Nephron (organoid): ENCODE results near the gene NFIX.

ENCODE experiments used
- H3K27ac Mint-ChIP-seq, 3 experiments: 2 replicates each; pipeline ENCODE4 v1.8.0; 2020; ENCODE audit warnings: mixed read lengths in 3 of 3, mild to moderate bottlenecking in 2 of 3, moderate library complexity in 1 of 3
- H3K27me3 Mint-ChIP-seq: 2 replicates; pipeline ENCODE4 v1.8.0; 2021; ENCODE audit warnings: low read depth, mild to moderate bottlenecking, moderate library complexity, mixed read lengths
- H3K36me3 Mint-ChIP-seq: 2 replicates; pipeline ENCODE4 v1.8.0; 2020; ENCODE audit warnings: low read depth, mixed read lengths
- H3K4me1 Mint-ChIP-seq: 2 replicates; pipeline ENCODE4 v1.8.0; 2020; ENCODE audit warnings: mixed read lengths
- H3K4me3 Mint-ChIP-seq, 3 experiments: 2 replicates each; pipeline ENCODE4 v1.8.0; 2020; ENCODE audit warnings: mild to moderate bottlenecking in 3 of 3, mixed read lengths in 3 of 3, moderate library complexity in 2 of 3
- H3K9me3 Mint-ChIP-seq: 2 replicates; pipeline ENCODE4 v1.8.0; 2020; ENCODE audit warnings: mixed read lengths
- TF ChIP-seq, protein P1 (sequence below), 3 experiments: fragments of 200-600 bp; sonication (generic); IDR thresholded peaks; one replicate each; pipeline ENCODE4 v1.5.0; 2021; ENCODE audit warnings: antibody characterized with exemption in 3 of 3; ENCODE audit not compliant: unreplicated experiment in 3 of 3

Gene NFIX

DNA sequence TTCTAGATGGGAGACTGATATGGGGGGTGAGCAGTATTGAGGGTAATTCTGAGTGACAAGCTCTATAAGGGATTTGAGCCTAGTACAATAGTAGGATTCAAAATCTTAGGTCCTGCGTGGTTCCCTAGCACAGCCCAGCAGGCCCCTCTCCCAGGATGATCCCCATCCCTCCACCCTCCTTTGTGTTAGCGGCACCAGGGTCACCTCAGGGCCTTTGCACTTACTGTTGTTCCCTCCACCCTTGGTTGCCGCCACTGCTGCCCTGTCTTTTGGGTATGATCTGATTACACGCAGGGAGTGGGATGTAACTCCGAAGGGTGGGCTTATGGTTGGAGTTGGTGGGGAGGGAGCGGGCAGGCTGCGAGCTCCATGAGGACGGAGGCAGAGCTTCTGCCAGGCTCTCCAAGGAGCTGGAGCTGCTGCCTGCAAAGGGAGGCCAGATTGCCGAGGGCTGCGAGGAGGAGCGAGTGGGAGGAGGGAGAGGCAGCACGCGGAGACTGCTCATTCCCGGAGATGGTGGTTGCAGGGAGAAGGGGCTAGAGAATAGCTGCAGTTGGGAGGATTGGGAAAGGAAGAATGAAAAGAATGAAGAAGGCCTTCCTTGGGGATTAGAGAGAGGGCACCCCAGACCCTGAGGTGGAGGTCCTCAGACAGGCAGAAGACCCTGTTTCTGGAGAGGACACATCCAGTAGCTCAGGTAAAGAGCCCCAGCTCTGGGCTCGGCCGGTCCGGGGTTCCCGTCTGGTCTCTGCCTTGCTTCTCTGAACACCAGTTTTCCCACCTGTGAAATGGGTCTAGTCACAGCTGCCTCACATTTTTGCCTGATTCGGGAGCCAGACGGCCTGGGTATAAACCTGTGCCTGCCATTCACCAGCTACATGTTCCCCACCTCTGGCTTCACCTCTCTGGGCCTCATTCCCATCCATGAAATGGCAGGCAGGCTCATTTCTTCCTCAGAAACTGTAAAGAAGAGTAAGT, 128.0 kb downstream of the NFIX start:
- peak overlapping the region in 2 of 3 experiments; percentile 31 to 39 for H3K27ac Mint-ChIP-seq
- TF ChIP-seq, protein P1, sequence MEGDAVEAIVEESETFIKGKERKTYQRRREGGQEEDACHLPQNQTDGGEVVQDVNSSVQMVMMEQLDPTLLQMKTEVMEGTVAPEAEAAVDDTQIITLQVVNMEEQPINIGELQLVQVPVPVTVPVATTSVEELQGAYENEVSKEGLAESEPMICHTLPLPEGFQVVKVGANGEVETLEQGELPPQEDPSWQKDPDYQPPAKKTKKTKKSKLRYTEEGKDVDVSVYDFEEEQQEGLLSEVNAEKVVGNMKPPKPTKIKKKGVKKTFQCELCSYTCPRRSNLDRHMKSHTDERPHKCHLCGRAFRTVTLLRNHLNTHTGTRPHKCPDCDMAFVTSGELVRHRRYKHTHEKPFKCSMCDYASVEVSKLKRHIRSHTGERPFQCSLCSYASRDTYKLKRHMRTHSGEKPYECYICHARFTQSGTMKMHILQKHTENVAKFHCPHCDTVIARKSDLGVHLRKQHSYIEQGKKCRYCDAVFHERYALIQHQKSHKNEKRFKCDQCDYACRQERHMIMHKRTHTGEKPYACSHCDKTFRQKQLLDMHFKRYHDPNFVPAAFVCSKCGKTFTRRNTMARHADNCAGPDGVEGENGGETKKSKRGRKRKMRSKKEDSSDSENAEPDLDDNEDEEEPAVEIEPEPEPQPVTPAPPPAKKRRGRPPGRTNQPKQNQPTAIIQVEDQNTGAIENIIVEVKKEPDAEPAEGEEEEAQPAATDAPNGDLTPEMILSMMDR (IDR thresholded peaks at IDR 0.05; ENCODE audit: unreplicated experiment in 3 of 3), result no peak
- peaks cover 18% of the 10 kb centered on the region for H3K4me1 Mint-ChIP-seq
- H3K36me3 Mint-ChIP-seq, result peaks cover 5% of the 10 kb centered on the region
- H3K4me3 Mint-ChIP-seq, result peak overlapping the region in 1 of 3 experiments; percentile 73
- H3K9me3 Mint-ChIP-seq, result no peaks in the 10 kb centered on the region
- peaks cover 4% of the 10 kb centered on the region for H3K27me3 Mint-ChIP-seq

DNA sequence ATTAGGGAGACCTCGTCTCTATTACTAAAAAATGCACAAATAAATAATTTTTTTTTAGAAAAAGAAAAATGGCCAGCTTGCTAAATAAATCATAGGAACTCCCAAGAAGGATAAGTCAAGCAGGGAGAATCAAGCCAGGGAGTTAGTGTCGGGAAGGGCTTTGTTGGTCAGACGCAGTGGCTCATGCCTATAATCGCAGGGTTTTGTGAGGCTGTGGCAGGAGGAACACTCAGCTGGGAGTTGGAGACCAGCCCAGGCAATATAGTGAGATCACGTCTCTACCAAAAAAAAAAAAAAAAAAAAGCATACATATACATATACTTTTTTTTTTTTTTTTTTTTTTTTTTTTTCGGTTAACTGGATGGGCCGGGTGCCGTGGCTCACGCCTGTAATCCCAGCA, 131.8 kb downstream of the NFIX start:
- peaks cover 5% of the 10 kb centered on the region for H3K36me3 Mint-ChIP-seq
- H3K27me3 Mint-ChIP-seq, result no peaks in the 10 kb centered on the region
- no peaks in the 10 kb centered on the region for H3K9me3 Mint-ChIP-seq
- H3K4me1 Mint-ChIP-seq, result peaks cover 3% of the 10 kb centered on the region
- no peak overlapping the region for H3K27ac Mint-ChIP-seq
- TF ChIP-seq, protein P1 (IDR thresholded peaks at IDR 0.05; ENCODE audit: unreplicated experiment in 3 of 3), result no peak
- no peak overlapping the region for H3K4me3 Mint-ChIP-seq

DNA sequence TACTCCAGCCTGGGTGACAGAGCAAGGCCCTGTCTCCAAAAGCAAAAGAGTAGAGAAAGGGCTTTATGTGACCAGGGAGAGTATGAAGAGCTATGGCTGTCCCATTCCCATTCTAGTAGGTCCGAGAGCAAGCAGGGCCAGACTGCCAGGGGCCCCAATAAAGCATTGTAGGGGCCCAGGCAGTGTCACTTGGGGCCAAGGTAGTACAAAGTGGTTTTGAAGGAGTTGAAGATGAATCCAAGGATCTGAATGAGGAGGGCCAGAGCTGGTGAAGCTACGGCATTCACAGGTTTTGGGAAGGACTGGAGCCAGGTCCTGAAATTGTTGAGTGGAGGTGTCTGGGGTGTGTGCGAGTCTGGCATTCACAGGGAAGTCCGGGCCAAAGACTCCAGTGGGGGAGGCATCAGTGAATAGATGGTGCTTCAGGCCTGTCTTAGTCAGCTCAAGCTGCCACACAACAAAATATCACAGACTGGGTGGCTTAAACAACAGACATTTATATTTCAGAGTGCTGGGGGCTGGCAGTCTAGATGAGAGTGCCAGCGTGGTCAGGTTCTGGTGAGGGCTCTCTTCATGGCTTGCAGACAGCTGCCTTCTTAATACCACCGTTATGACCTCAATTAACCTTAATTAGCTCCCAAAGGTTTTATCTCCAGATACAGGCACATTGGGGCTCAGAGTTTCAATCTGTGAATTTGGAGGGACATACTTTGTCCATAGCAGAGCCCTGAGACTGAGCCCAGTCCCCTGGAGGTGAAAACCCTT, 132.7 kb downstream of the NFIX start:
- Mint-ChIP-seq H3K27ac (no peak overlapping the region), H3K27me3 (no peaks in the 10 kb centered on the region), H3K4me3 (no peak overlapping the region), H3K9me3 (no peaks in the 10 kb centered on the region), H3K36me3 (peaks cover 8% of the 10 kb centered on the region), H3K4me1 (no peaks in the 10 kb centered on the region)
- TF ChIP-seq, protein P1 (IDR thresholded peaks at IDR 0.05; ENCODE audit: unreplicated experiment in 3 of 3), result no peak

DNA sequence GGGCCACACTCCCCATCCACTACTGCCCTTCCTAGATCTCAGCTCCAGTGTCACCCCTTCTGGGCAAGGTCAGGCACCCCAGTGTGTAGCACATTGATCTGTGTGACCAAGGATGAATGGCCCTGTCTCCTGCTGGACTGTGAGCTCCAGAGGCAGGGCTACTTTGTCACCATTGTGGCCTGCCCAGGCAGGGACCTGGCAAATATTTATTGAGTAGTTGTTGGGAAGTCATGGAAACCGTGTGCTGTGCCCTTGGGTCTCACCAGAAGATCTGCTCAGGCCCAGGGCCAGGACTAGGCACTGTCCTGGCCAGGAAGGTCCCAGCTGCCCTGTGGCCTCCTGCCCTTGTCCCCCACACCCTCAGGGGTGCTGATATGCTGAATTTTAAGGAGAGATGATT, 133.3 kb downstream of the NFIX start:
- Mint-ChIP-seq H3K9me3 (no peaks in the 10 kb centered on the region), H3K27ac (no peak overlapping the region), H3K4me1 (no peaks in the 10 kb centered on the region), H3K4me3 (no peak overlapping the region), H3K27me3 (no peaks in the 10 kb centered on the region), H3K36me3 (peaks cover 8% of the 10 kb centered on the region)
- TF ChIP-seq, protein P1 (IDR thresholded peaks at IDR 0.05; ENCODE audit: unreplicated experiment in 3 of 3), result no peak

DNA sequence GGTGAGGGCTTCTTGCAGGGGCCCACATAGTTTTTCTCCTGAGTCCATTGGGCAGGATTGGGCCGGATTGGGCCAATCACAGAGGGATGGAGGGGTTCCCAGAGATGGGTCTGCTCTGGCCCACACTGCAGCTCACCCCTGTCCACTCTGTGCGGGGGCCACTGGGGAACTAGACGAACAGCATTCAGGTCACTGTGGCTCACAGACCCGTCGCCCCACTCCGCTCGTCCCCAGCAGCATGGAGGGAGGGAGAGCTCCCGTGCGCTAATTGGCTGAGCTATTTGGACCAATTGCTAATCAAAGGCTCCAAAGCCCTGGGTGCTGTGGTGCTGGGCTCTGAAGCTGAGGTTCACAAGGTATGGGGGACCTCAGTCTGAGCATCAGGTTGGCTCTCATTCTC, 134.1 kb downstream of the NFIX start:
- H3K27ac Mint-ChIP-seq, result no peak overlapping the region
- TF ChIP-seq, protein P1 (IDR thresholded peaks at IDR 0.05; ENCODE audit: unreplicated experiment in 3 of 3), result no peak
- no peaks in the 10 kb centered on the region for H3K4me1 Mint-ChIP-seq
- H3K36me3 Mint-ChIP-seq, result peaks cover 8% of the 10 kb centered on the region
- no peaks in the 10 kb centered on the region for H3K27me3 Mint-ChIP-seq
- H3K9me3 Mint-ChIP-seq, result no peaks in the 10 kb centered on the region
- H3K4me3 Mint-ChIP-seq, result no peak overlapping the region
